ENCODE data around the gene XPO4.

XPO4 gene

GRCh38 chr13:20848944-20849343, 53.6 kb downstream of the XPO4 start:
- H3K27me3 ChIP-seq (ENCODE audit: insufficient read depth, low read length, poor library complexity): no peaks in the 10 kb centered on the region
- no peak overlapping the region for H2BK5ac ChIP-seq (ENCODE audit: low read length)
- no peak overlapping the region for H4K8ac ChIP-seq (ENCODE audit: low read depth, low read length)
- H3K4me2 ChIP-seq (ENCODE audit: low read length): no peak overlapping the region
- no peak overlapping the region for H3K4me3 ChIP-seq (ENCODE audit: low read length)
- H3K18ac ChIP-seq (ENCODE audit: low read length): no peak overlapping the region
- no peak overlapping the region for H3K4ac ChIP-seq (ENCODE audit: low read depth, low read length)
- no CpG with 5 or more reads among the region's 1 CpG for WGBS (ENCODE audit: extremely low coverage, insufficient coverage, low lambda C conversion rate)
- H3K4me1 ChIP-seq (ENCODE audit: control insufficient read depth, low read depth, low read length): no peaks in the 10 kb centered on the region
- H3K79me1 ChIP-seq (ENCODE audit: low read length): peaks cover 2% of the 10 kb centered on the region
- no peak overlapping the region for H3K23ac ChIP-seq (ENCODE audit: low read length)
- no peak overlapping the region for H4K5ac ChIP-seq (ENCODE audit: low read length)
- H2BK120ac ChIP-seq (ENCODE audit: low read depth, low read length): no peak overlapping the region
- H2BK15ac ChIP-seq (replicated peaks; ENCODE audit: low read depth): no peak overlapping the region
- no peak overlapping the region for H3K9ac ChIP-seq (ENCODE audit: low read length)
- no peaks in the 10 kb centered on the region for H3K79me2 ChIP-seq (ENCODE audit: control insufficient read depth, insufficient read depth, low read length)
- peak; percentile 82 for DNase-seq
- no peaks in the 10 kb centered on the region for H3K36me3 ChIP-seq (ENCODE audit: control insufficient read depth, insufficient read depth, low read length)
- H3K56ac ChIP-seq (ENCODE audit: low read length): no peak overlapping the region
- no peak overlapping the region for H3K27ac ChIP-seq (ENCODE audit: low read depth, low read length)
- no peak overlapping the region for H2AK5ac ChIP-seq (ENCODE audit: low read length)

GRCh38 chr13:20848203-20848602, 54.3 kb downstream of the XPO4 start:
- Histone ChIP-seq H3K4me2 (ENCODE audit: low read length) (no peak overlapping the region), H3K4me3 (ENCODE audit: low read length) (no peak overlapping the region), H3K4me1 (ENCODE audit: control insufficient read depth, low read depth, low read length) (no peaks in the 10 kb centered on the region), H3K79me1 (ENCODE audit: low read length) (peaks cover 2% of the 10 kb centered on the region), H3K27me3 (ENCODE audit: insufficient read depth, low read length, poor library complexity) (no peaks in the 10 kb centered on the region), H2BK15ac (replicated peaks; ENCODE audit: low read depth) (no peak overlapping the region), H2AK5ac (ENCODE audit: low read length) (no peak overlapping the region), H3K56ac (ENCODE audit: low read length) (no peak overlapping the region), H3K79me2 (ENCODE audit: control insufficient read depth, insufficient read depth, low read length) (no peaks in the 10 kb centered on the region), H3K4ac (ENCODE audit: low read depth, low read length) (no peak overlapping the region), H3K27ac (ENCODE audit: low read depth, low read length) (peak overlapping the region; percentile 5), H4K5ac (ENCODE audit: low read length) (no peak overlapping the region), H2BK5ac (ENCODE audit: low read length) (no peak overlapping the region), H2BK120ac (ENCODE audit: low read depth, low read length) (no peak overlapping the region), H3K23ac (ENCODE audit: low read length) (no peak overlapping the region), H3K36me3 (ENCODE audit: control insufficient read depth, insufficient read depth, low read length) (no peaks in the 10 kb centered on the region), H3K18ac (ENCODE audit: low read length) (no peak overlapping the region), H3K9ac (ENCODE audit: low read length) (no peak overlapping the region), H4K8ac (ENCODE audit: low read depth, low read length) (no peak overlapping the region)
- DNase-seq: peak; percentile 22

GRCh38 chr13:20847296-20847695, 55.2 kb downstream of the XPO4 start:
- H3K4me1 ChIP-seq (ENCODE audit: control insufficient read depth, low read depth, low read length): no peaks in the 10 kb centered on the region
- H3K56ac ChIP-seq (ENCODE audit: low read length): no peak overlapping the region
- H3K23ac ChIP-seq (ENCODE audit: low read length): no peak overlapping the region
- H3K18ac ChIP-seq (ENCODE audit: low read length): no peak overlapping the region
- no peak overlapping the region for H4K5ac ChIP-seq (ENCODE audit: low read length)
- no peak overlapping the region for H4K8ac ChIP-seq (ENCODE audit: low read depth, low read length)
- no peaks in the 10 kb centered on the region for H3K36me3 ChIP-seq (ENCODE audit: control insufficient read depth, insufficient read depth, low read length)
- H3K79me2 ChIP-seq (ENCODE audit: control insufficient read depth, insufficient read depth, low read length): no peaks in the 10 kb centered on the region
- no peaks in the 10 kb centered on the region for H3K27me3 ChIP-seq (ENCODE audit: insufficient read depth, low read length, poor library complexity)
- no CpG with 5 or more reads among the region's 1 CpG for WGBS (ENCODE audit: extremely low coverage, insufficient coverage, low lambda C conversion rate)
- no peak overlapping the region for H2BK5ac ChIP-seq (ENCODE audit: low read length)
- H2BK15ac ChIP-seq (replicated peaks; ENCODE audit: low read depth): no peak overlapping the region
- H2AK5ac ChIP-seq (ENCODE audit: low read length): no peak overlapping the region
- H3K27ac ChIP-seq (ENCODE audit: low read depth, low read length): no peak overlapping the region
- peaks cover 2% of the 10 kb centered on the region for H3K79me1 ChIP-seq (ENCODE audit: low read length)
- no peak overlapping the region for H3K9ac ChIP-seq (ENCODE audit: low read length)
- H3K4me2 ChIP-seq (ENCODE audit: low read length): no peak overlapping the region
- no peak overlapping the region for H3K4me3 ChIP-seq (ENCODE audit: low read length)
- no peak overlapping the region for H3K4ac ChIP-seq (ENCODE audit: low read depth, low read length)
- peak; percentile 79 for DNase-seq
- no peak overlapping the region for H2BK120ac ChIP-seq (ENCODE audit: low read depth, low read length)

GRCh38 chr13:20843166-20843565, 59.4 kb downstream of the XPO4 start:
- Histone ChIP-seq H3K18ac (ENCODE audit: low read length) (no peak overlapping the region), H2BK120ac (ENCODE audit: low read depth, low read length) (no peak overlapping the region), H3K36me3 (ENCODE audit: control insufficient read depth, insufficient read depth, low read length) (no peaks in the 10 kb centered on the region)

GRCh38 chr13:20840568-20840967, 62.0 kb downstream of the XPO4 start:
- peaks cover 4% of the 10 kb centered on the region for H3K36me3 ChIP-seq (ENCODE audit: control insufficient read depth, insufficient read depth, low read length)
- H2BK120ac ChIP-seq (ENCODE audit: low read depth, low read length): no peak overlapping the region
- H3K9ac ChIP-seq (ENCODE audit: low read length): no peak overlapping the region
- H3K18ac ChIP-seq (ENCODE audit: low read length): no peak overlapping the region
- no peak overlapping the region for H3K23ac ChIP-seq (ENCODE audit: low read length)
- H4K5ac ChIP-seq (ENCODE audit: low read length): no peak overlapping the region
- no peak overlapping the region for H4K8ac ChIP-seq (ENCODE audit: low read depth, low read length)
- no peak overlapping the region for H2BK15ac ChIP-seq (replicated peaks; ENCODE audit: low read depth)
- no peak overlapping the region for H3K4me2 ChIP-seq (ENCODE audit: low read length)
- no peaks in the 10 kb centered on the region for H3K27me3 ChIP-seq (ENCODE audit: insufficient read depth, low read length, poor library complexity)
- H2AK5ac ChIP-seq (ENCODE audit: low read length): no peak overlapping the region
- no peak overlapping the region for H3K4ac ChIP-seq (ENCODE audit: low read depth, low read length)
- H3K79me2 ChIP-seq (ENCODE audit: control insufficient read depth, insufficient read depth, low read length): no peaks in the 10 kb centered on the region
- H3K79me1 ChIP-seq (ENCODE audit: low read length): peaks cover 3% of the 10 kb centered on the region
- no peak overlapping the region for H3K56ac ChIP-seq (ENCODE audit: low read length)
- no peak for DNase-seq
- H3K4me3 ChIP-seq (ENCODE audit: low read length): no peak overlapping the region
- no peak overlapping the region for H2BK5ac ChIP-seq (ENCODE audit: low read length)
- H3K27ac ChIP-seq (ENCODE audit: low read depth, low read length): no peak overlapping the region
- no peaks in the 10 kb centered on the region for H3K4me1 ChIP-seq (ENCODE audit: control insufficient read depth, low read depth, low read length)

More at GRCh38 chr13:20843166-20843565, 59.4 kb downstream of the XPO4 start:
- Histone ChIP-seq H2BK15ac (replicated peaks; ENCODE audit: low read depth) (no peak overlapping the region), H4K5ac (ENCODE audit: low read length) (no peak overlapping the region), H3K56ac (ENCODE audit: low read length) (no peak overlapping the region), H3K4me1 (ENCODE audit: control insufficient read depth, low read depth, low read length) (no peaks in the 10 kb centered on the region), H2AK5ac (ENCODE audit: low read length) (no peak overlapping the region), H3K79me1 (ENCODE audit: low read length) (no peaks in the 10 kb centered on the region), H3K4me3 (ENCODE audit: low read length) (no peak overlapping the region), H3K27ac (ENCODE audit: low read depth, low read length) (no peak overlapping the region), H3K23ac (ENCODE audit: low read length) (no peak overlapping the region), H3K27me3 (ENCODE audit: insufficient read depth, low read length, poor library complexity) (no peaks in the 10 kb centered on the region), H3K79me2 (ENCODE audit: control insufficient read depth, insufficient read depth, low read length) (no peaks in the 10 kb centered on the region), H3K4me2 (ENCODE audit: low read length) (no peak overlapping the region), H3K4ac (ENCODE audit: low read depth, low read length) (no peak overlapping the region), H3K9ac (ENCODE audit: low read length) (no peak overlapping the region), H2BK5ac (ENCODE audit: low read length) (no peak overlapping the region), H4K8ac (ENCODE audit: low read depth, low read length) (no peak overlapping the region)
- no CpG with 5 or more reads among the region's 6 CpGs for WGBS (ENCODE audit: extremely low coverage, insufficient coverage, low lambda C conversion rate)
- no peak for DNase-seq

GRCh38 chr13:20833900-20834679, 68.5 kb downstream of the XPO4 start:
- no peak for DNase-seq
- no peaks in the 10 kb centered on the region for H3K79me2 ChIP-seq (ENCODE audit: control insufficient read depth, insufficient read depth, low read length)
- no peaks in the 10 kb centered on the region for H3K4me1 ChIP-seq (ENCODE audit: control insufficient read depth, low read depth, low read length)
- H3K27ac ChIP-seq (ENCODE audit: low read depth, low read length): no peak overlapping the region
- no peak overlapping the region for H4K8ac ChIP-seq (ENCODE audit: low read depth, low read length)
- H3K23ac ChIP-seq (ENCODE audit: low read length): no peak overlapping the region
- no peaks in the 10 kb centered on the region for H3K27me3 ChIP-seq (ENCODE audit: insufficient read depth, low read length, poor library complexity)
- H3K4ac ChIP-seq (ENCODE audit: low read depth, low read length): no peak overlapping the region
- no peak overlapping the region for H2BK15ac ChIP-seq (replicated peaks; ENCODE audit: low read depth)
- H4K5ac ChIP-seq (ENCODE audit: low read length): no peak overlapping the region
- H2AK5ac ChIP-seq (ENCODE audit: low read length): no peak overlapping the region
- no CpG with 5 or more reads among the region's 7 CpGs for WGBS (ENCODE audit: extremely low coverage, insufficient coverage, low lambda C conversion rate)
- no peak overlapping the region for H2BK120ac ChIP-seq (ENCODE audit: low read depth, low read length)
- no peak overlapping the region for H3K4me3 ChIP-seq (ENCODE audit: low read length)
- H3K4me2 ChIP-seq (ENCODE audit: low read length): no peak overlapping the region
- no peak overlapping the region for H3K56ac ChIP-seq (ENCODE audit: low read length)
- H2BK5ac ChIP-seq (ENCODE audit: low read length): no peak overlapping the region
- H3K18ac ChIP-seq (ENCODE audit: low read length): no peak overlapping the region
- peaks cover 3% of the 10 kb centered on the region for H3K79me1 ChIP-seq (ENCODE audit: low read length)
- no peak overlapping the region for H3K9ac ChIP-seq (ENCODE audit: low read length)
- peaks cover 7% of the 10 kb centered on the region for H3K36me3 ChIP-seq (ENCODE audit: control insufficient read depth, insufficient read depth, low read length)
